ENCODE data around the gene SLC6A17.

The SLC6A17 gene

DNA sequence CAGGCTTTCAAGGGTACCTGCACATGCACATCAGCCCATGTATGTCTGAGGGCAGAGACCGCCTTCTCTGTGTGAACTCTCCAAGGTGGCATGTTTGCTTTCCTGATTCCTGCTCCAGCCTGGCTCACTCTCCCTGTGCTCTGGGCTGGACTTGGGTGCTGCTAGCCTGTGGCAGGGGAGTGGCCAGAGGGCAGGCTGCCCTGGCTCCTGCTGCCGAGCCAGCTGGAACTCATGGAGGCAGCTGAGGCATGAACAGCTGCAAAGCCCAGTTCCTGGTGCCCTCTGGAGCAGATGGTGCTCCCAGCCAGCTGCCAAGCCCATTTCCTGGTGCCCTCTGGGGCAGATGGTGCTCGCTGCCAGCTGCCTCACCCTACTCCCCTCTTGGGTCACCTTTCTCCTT is 30.5 kb upstream of the SLC6A17 start:
- Histone ChIP-seq H3K9ac (ENCODE audit: low read length) (no peak overlapping the region), H3K4me1 (ENCODE audit: low read length) (no peaks in the 10 kb centered on the region), H3K9me3 (ENCODE audit: insufficient read depth, low read length) (no peaks in the 10 kb centered on the region), H3K27me3 (ENCODE audit: low read depth, low read length) (0 out of 2 replicates have a peak, but pooled peaks cover 3% of the 10 kb centered on the region), H3K27ac (ENCODE audit: low read length) (no peak overlapping the region), H3K79me2 (ENCODE audit: low read length) (no peaks in the 10 kb centered on the region), H2AFZ (ENCODE audit: low read depth, low read length) (no peak overlapping the region), H3K36me3 (replicated peaks; ENCODE audit: low read depth, low read length) (no peaks in the 10 kb centered on the region), H4K20me1 (ENCODE audit: insufficient read depth, low read length) (no peaks in the 10 kb centered on the region), H3K4me2 (ENCODE audit: low read length) (no peak overlapping the region), H3K4me3 (ENCODE audit: low read length) (no peak overlapping the region)
- no peak for TF ChIP-seq EZH2phosphoT487 (IDR thresholded peaks at IDR 0.05; ENCODE audit: low read depth)
- TF ChIP-seq, protein P1, sequence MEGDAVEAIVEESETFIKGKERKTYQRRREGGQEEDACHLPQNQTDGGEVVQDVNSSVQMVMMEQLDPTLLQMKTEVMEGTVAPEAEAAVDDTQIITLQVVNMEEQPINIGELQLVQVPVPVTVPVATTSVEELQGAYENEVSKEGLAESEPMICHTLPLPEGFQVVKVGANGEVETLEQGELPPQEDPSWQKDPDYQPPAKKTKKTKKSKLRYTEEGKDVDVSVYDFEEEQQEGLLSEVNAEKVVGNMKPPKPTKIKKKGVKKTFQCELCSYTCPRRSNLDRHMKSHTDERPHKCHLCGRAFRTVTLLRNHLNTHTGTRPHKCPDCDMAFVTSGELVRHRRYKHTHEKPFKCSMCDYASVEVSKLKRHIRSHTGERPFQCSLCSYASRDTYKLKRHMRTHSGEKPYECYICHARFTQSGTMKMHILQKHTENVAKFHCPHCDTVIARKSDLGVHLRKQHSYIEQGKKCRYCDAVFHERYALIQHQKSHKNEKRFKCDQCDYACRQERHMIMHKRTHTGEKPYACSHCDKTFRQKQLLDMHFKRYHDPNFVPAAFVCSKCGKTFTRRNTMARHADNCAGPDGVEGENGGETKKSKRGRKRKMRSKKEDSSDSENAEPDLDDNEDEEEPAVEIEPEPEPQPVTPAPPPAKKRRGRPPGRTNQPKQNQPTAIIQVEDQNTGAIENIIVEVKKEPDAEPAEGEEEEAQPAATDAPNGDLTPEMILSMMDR (IDR thresholded peaks at IDR 0.05; ENCODE audit: low read depth, low read length) = no peak

DNA sequence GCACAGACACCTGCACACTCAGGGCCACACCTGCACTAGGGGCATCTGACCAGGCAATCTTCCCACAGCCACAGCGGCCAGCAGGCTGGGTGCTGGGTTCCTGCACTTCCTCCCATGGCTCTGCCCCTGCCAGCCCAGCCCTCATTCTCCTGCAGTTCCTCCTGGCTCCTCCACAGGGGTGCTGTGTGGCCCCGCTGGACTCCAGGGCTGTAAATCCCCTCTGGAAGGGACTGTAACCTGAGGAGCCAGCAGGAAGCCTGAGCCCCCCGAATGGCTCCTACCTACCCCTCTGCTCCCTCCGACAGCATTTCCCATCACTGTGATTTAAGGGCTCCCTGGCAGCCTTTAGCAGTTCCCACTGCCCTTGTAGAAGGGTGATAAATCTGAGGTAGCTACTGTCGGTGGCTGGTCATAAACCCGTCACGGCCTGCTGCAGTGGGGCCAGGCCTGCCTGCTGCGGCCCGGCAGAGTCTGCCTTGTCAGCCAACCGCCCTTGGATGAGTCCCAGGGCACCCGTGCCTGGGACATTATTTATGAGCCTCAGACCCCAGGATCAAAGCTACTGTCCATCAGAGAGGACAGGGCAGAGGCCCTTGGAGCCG is 29.2 kb upstream of the SLC6A17 start:
- H3K4me1 ChIP-seq (ENCODE audit: low read length) = no peaks in the 10 kb centered on the region
- H2AFZ ChIP-seq (ENCODE audit: low read depth, low read length) = no peak overlapping the region
- no peaks in the 10 kb centered on the region for H3K9me3 ChIP-seq (ENCODE audit: insufficient read depth, low read length)
- no peaks in the 10 kb centered on the region for H3K36me3 ChIP-seq (replicated peaks; ENCODE audit: low read depth, low read length)
- no peak overlapping the region for H3K9ac ChIP-seq (ENCODE audit: low read length)
- no peaks in the 10 kb centered on the region for H3K27me3 ChIP-seq (ENCODE audit: low read depth, low read length)
- no peak overlapping the region for H3K4me3 ChIP-seq (ENCODE audit: low read length)
- no peaks in the 10 kb centered on the region for H4K20me1 ChIP-seq (ENCODE audit: insufficient read depth, low read length)
- no peaks in the 10 kb centered on the region for H3K79me2 ChIP-seq (ENCODE audit: low read length)
- no peak for TF ChIP-seq EZH2phosphoT487 (IDR thresholded peaks at IDR 0.05; ENCODE audit: low read depth)
- TF ChIP-seq, protein P1 (IDR thresholded peaks at IDR 0.05; ENCODE audit: low read depth, low read length) = no peak
- H3K4me2 ChIP-seq (ENCODE audit: low read length) = no peak overlapping the region
- H3K27ac ChIP-seq (ENCODE audit: low read length) = no peak overlapping the region

DNA sequence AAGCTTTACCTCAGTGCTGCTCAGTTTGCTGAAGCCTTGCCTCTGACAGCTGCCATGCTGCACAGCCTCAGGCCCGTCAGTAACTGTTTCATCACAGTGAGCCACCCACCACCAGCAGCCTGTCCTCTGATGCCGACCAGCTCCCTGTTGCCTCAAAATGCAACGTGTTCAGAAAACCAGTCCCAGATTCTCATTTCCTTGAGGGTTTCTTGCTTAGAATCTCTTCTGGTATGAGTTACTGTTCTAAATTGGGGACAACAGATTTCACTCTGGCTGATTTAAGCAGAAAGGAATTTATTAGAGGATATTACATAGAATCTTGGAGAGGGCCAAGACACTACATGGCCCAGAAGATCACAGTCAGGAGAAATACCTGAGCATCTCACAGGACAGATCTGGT is 27.1 kb upstream of the SLC6A17 start:
- Histone ChIP-seq H3K9me3 (ENCODE audit: insufficient read depth, low read length) (no peaks in the 10 kb centered on the region), H3K4me2 (ENCODE audit: low read length) (no peak overlapping the region), H3K4me3 (ENCODE audit: low read length) (no peak overlapping the region), H3K9ac (ENCODE audit: low read length) (no peak overlapping the region), H3K79me2 (ENCODE audit: low read length) (no peaks in the 10 kb centered on the region), H3K4me1 (ENCODE audit: low read length) (no peaks in the 10 kb centered on the region), H3K27me3 (ENCODE audit: low read depth, low read length) (no peaks in the 10 kb centered on the region), H4K20me1 (ENCODE audit: insufficient read depth, low read length) (no peaks in the 10 kb centered on the region), H2AFZ (ENCODE audit: low read depth, low read length) (no peak overlapping the region), H3K36me3 (replicated peaks; ENCODE audit: low read depth, low read length) (no peaks in the 10 kb centered on the region), H3K27ac (ENCODE audit: low read length) (no peak overlapping the region)
- no peak for TF ChIP-seq EZH2phosphoT487 (IDR thresholded peaks at IDR 0.05; ENCODE audit: low read depth)
- TF ChIP-seq, protein P1 (IDR thresholded peaks at IDR 0.05; ENCODE audit: low read depth, low read length) = no peak

DNA sequence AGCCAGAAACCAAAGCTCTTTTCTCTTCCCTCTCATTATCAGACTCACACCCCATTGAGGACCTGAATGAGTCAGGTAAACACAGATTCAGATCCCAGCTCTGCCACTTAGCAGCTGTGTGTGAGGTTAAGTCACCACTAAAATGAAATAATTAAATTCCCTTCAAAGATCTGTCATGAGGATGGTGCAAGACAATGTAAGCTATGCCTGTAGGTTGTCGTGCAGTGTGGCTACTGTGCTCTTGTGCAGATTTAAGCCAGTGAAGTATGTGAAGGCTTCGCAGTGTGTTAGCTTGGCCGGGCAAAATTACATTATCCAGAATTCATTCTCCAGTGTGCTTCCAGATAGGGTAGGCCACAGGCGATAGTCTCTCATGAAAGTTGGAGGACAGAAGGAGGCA is 24.5 kb upstream of the SLC6A17 start:
- Histone ChIP-seq H3K79me2 (ENCODE audit: low read length) (no peaks in the 10 kb centered on the region), H3K9me3 (ENCODE audit: insufficient read depth, low read length) (no peaks in the 10 kb centered on the region), H3K9ac (ENCODE audit: low read length) (no peak overlapping the region), H3K4me3 (ENCODE audit: low read length) (no peak overlapping the region), H3K4me2 (ENCODE audit: low read length) (no peak overlapping the region), H4K20me1 (ENCODE audit: insufficient read depth, low read length) (no peaks in the 10 kb centered on the region), H3K27ac (ENCODE audit: low read length) (no peak overlapping the region), H3K4me1 (ENCODE audit: low read length) (no peaks in the 10 kb centered on the region), H2AFZ (ENCODE audit: low read depth, low read length) (no peak overlapping the region), H3K27me3 (ENCODE audit: low read depth, low read length) (no peaks in the 10 kb centered on the region), H3K36me3 (replicated peaks; ENCODE audit: low read depth, low read length) (no peaks in the 10 kb centered on the region)
- TF ChIP-seq, protein P1 (IDR thresholded peaks at IDR 0.05; ENCODE audit: low read depth, low read length) = no peak
- no peak for TF ChIP-seq EZH2phosphoT487 (IDR thresholded peaks at IDR 0.05; ENCODE audit: low read depth)
